Astrocyte (in vitro differentiated cells and primary cell): ENCODE results near the gene INIP.

Source experiments
- CTCF ChIP-seq: IDR thresholded peaks from 2 replicates; pipeline ENCODE4 v1.5.1; 2011; ENCODE audit warnings: low read depth, mild to moderate bottlenecking, inconsistent platforms, low read length, moderate library complexity; ENCODE audit not compliant: insufficient read depth
- EZH2 ChIP-seq: IDR thresholded peaks from 2 replicates; pipeline ENCODE4 v1.6.1; 2012; ENCODE audit warnings: mild to moderate bottlenecking, low read length, inconsistent platforms; ENCODE audit not compliant: insufficient read depth

- TF ChIP-seq CTCF: no peak
- no peak for TF ChIP-seq EZH2
Measured at GRCh38 chr9:112647596-112647995, 70.3 kb downstream of the INIP start.
